ENCODE results near the gene BRINP1.

The BRINP1 gene

DNA sequence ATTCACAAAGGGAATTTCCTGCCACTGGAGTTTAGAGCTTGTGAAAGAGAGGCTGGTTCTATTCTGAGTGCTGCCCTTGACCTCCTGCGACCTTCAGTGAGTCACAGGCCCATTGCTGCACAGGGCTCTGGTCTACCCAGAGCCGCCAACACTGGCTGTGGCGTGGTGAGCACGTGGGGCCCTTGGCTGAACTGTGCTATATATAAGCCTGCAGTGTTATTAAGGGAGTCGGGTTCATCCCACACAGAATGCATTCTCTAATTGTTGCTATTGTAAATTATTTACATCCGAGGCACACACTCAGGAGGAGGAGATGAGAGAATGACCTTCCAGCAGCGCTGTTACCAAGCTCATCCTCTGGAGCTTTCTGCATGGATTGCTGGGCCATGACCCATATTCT, 47.1 kb downstream of the BRINP1 start:
- TF ChIP-seq, protein P1, sequence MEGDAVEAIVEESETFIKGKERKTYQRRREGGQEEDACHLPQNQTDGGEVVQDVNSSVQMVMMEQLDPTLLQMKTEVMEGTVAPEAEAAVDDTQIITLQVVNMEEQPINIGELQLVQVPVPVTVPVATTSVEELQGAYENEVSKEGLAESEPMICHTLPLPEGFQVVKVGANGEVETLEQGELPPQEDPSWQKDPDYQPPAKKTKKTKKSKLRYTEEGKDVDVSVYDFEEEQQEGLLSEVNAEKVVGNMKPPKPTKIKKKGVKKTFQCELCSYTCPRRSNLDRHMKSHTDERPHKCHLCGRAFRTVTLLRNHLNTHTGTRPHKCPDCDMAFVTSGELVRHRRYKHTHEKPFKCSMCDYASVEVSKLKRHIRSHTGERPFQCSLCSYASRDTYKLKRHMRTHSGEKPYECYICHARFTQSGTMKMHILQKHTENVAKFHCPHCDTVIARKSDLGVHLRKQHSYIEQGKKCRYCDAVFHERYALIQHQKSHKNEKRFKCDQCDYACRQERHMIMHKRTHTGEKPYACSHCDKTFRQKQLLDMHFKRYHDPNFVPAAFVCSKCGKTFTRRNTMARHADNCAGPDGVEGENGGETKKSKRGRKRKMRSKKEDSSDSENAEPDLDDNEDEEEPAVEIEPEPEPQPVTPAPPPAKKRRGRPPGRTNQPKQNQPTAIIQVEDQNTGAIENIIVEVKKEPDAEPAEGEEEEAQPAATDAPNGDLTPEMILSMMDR (IDR thresholded peaks at IDR 0.05; ENCODE audit: control insufficient read depth, extremely low read depth, insufficient read depth) = no peak
- DNase-seq (ENCODE audit: low read depth) = no peak
- no peak overlapping the region for H3K4me3 ChIP-seq (ENCODE audit: low read depth, low read length)

DNA sequence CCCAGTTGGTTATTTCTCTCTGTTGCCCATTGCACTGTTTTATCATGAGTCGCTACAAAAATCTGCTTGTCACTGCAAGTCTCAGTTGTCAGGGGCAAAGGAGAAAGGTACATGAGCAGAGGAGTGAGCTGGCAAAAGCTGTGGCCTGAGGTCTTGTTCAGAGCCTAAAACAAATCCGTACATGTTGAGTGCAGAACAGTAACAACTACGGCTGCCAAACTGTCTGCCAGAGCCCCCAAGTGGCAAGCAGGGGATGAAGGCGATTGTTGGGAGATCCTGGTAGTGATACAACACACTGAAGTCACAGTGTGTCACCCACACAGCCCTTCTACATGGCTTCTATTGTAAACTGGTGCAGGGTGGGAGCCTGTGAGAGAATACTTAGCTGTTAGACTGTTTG, 50.9 kb downstream of the BRINP1 start:
- TF ChIP-seq, protein P1 (IDR thresholded peaks at IDR 0.05; ENCODE audit: control insufficient read depth, extremely low read depth, insufficient read depth) = no peak
- no peak overlapping the region for H3K4me3 ChIP-seq (ENCODE audit: low read depth, low read length)
- no peak for DNase-seq (ENCODE audit: low read depth)

DNA sequence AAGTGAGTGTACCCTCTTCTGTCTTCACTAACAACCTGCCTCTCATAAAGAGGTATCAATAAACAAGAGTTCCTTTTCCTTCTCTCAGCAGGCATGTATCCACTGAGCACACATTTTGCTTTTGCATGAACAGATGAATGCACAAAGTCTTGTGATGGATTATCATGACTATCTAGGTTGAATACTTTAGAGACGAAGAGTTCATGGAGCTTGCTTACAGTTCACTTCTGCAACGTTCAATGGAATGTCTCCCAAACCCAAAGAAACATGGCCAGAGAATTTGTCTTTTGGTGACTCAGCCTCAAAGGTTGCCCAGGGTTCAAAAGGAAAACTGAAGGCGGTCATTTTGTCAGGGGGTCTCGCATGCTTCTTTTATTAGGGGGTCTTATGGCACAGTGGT, 55.4 kb downstream of the BRINP1 start:
- no peak for DNase-seq (ENCODE audit: low read depth)
- no peak overlapping the region for H3K4me3 ChIP-seq (ENCODE audit: low read depth, low read length)
- TF ChIP-seq, protein P1 (IDR thresholded peaks at IDR 0.05; ENCODE audit: control insufficient read depth, extremely low read depth, insufficient read depth) = no peak

- no peak overlapping the region for H3K4me3 ChIP-seq (ENCODE audit: low read depth, low read length)
- TF ChIP-seq, protein P1 (IDR thresholded peaks at IDR 0.05; ENCODE audit: control insufficient read depth, extremely low read depth, insufficient read depth) = no peak
- DNase-seq (ENCODE audit: low read depth) = no peak
Measured at GRCh38 chr9:119310741-119311140, 58.5 kb downstream of the BRINP1 start.

GRCh38 chr9:119307471-119307870, 61.8 kb downstream of the BRINP1 start:
- no peak for DNase-seq (ENCODE audit: low read depth)
- TF ChIP-seq, protein P1 (IDR thresholded peaks at IDR 0.05; ENCODE audit: control insufficient read depth, extremely low read depth, insufficient read depth) = no peak
- H3K4me3 ChIP-seq (ENCODE audit: low read depth, low read length) = no peak overlapping the region

- H3K4me3 ChIP-seq (ENCODE audit: low read depth, low read length) = no peak overlapping the region
- no peak for DNase-seq (ENCODE audit: low read depth)
- TF ChIP-seq, protein P1 (IDR thresholded peaks at IDR 0.05; ENCODE audit: control insufficient read depth, extremely low read depth, insufficient read depth) = no peak
Measured at GRCh38 chr9:119304555-119304954, 64.7 kb downstream of the BRINP1 start.

GRCh38 chr9:119302988-119303698, 66.1 kb downstream of the BRINP1 start:
- TF ChIP-seq, protein P1 (IDR thresholded peaks at IDR 0.05; ENCODE audit: control insufficient read depth, extremely low read depth, insufficient read depth) = no peak
- no peak overlapping the region for H3K4me3 ChIP-seq (ENCODE audit: low read depth, low read length)
- DNase-seq (ENCODE audit: low read depth) = no peak
